ENCODE results near the gene XPA.

DNA sequence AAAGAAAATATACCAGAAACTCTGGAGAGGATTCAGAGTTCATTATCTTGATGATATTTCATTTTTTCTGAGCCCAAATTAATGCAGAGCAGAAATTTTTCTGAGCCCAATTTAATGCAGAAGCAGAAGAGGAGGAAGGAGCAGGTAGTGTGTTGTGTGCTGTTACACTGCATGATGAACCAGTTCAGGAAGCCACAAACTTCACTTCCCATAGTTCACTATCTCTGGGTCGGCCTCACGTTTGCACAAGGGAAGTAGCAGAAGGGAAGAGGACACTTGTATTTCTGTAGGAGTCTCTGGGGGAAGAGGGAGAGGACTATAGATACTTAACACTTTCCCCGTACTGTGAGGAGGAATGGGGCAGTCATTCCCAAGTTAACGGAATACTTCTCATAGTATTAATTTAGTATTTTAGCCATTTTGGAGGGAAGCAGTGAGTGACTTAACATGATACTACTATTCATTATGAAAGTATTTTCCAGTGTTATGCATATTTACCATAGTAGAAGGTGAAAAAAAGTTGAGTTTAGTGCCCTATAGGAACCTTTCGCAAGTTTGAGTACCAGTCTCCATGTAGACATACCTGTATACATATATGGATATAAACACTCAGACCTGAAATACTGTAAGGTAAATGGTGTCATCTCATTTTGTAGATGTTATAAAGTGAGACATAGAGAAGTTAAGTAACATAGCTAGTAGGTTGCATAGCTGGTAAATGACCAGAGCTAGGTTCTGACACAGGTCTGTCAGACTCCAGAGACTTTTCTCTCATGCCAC, 30.0 kb downstream of the XPA start:
- TF ChIP-seq JUN (IDR thresholded peaks at IDR 0.05; ENCODE audit: low read depth, low read length) (no peak), CTCF (IDR thresholded peaks at IDR 0.05; ENCODE audit: control extremely low read depth in 1 of 3, insufficient read depth in 1 of 3, low read depth in 1 of 3, low read length in 3 of 3) (no peak), EZH2 (IDR thresholded peaks at IDR 0.05; ENCODE audit: low read depth, low read length, severe bottlenecking) (no peak), TAF1 (IDR thresholded peaks at IDR 0.05; ENCODE audit: low read depth, low read length) (no peak), GABPA (IDR thresholded peaks at IDR 0.05; ENCODE audit: borderline replicate concordance, insufficient read depth, low read length) (no peak), SIN3A (conservative IDR thresholded peaks at IDR 0.05 in 1 of 2, IDR thresholded peaks at IDR 0.05 in 1 of 2; ENCODE audit: low read depth in 1 of 2, low read length in 2 of 2) (no peak), POLR2AphosphoS5 (IDR thresholded peaks at IDR 0.05; ENCODE audit: low read depth, low read length) (no peak)
